SK-N-SH treated with all-trans-retinoic acid at 6 μM for 48 hours (cell line): ENCODE data around the gene PCSK9.
A peak's percentile ranks its signal among the peaks of the same experiment; 100 is the strongest.

Source experiments
- ATAC-seq: fragments of 200-7000 bp; cut with Tn5 transposase; 3 replicates; pipeline ENCODE4 v1.9.1; 2020; ENCODE audit warnings: mild to moderate bottlenecking, moderate library complexity
- ARNTL ChIP-seq: fragments of 450-650 bp; formaldehyde crosslinking; IDR thresholded peaks from 2 replicates; pipeline ENCODE4 v1.5.0; 2020; ENCODE audit warnings: low read depth, mild to moderate bottlenecking, moderate library complexity, borderline replicate concordance
- BACH2 ChIP-seq: fragments of 250-450 bp; sonication (Bioruptor Pico); IDR thresholded peaks from 2 replicates; pipeline ENCODE4 v1.9.0; 2021; ENCODE audit warnings: mild to moderate bottlenecking, borderline replicate concordance
- CREB5 ChIP-seq: fragments of 250-450 bp; sonication (Bioruptor Pico); IDR thresholded peaks from 2 replicates; pipeline ENCODE4 v1.5.1; 2020; ENCODE audit warnings: low read depth, mild to moderate bottlenecking, moderate library complexity
- CSDC2 ChIP-seq: fragments of 250-450 bp; sonication (Bioruptor Pico); IDR thresholded peaks from 2 replicates; pipeline ENCODE4 v1.5.0; 2020; ENCODE audit warnings: mild to moderate bottlenecking, moderate library complexity
- CSRNP3 ChIP-seq: fragments of 250-450 bp; sonication (Bioruptor Pico); IDR thresholded peaks from 2 replicates; pipeline ENCODE4 v1.5.1; 2021; ENCODE audit warnings: mild to moderate bottlenecking, moderate library complexity
- ESRRG ChIP-seq: fragments of 250-450 bp; sonication (Bioruptor Pico); IDR thresholded peaks from 2 replicates; pipeline ENCODE4 v1.6.1; 2021; ENCODE audit warnings: mild to moderate bottlenecking
- GLIS3 ChIP-seq: fragments of 250-450 bp; sonication (Bioruptor Pico); IDR thresholded peaks from 2 replicates; pipeline ENCODE4 v1.5.0; 2020; ENCODE audit warnings: mild to moderate bottlenecking, moderate library complexity
- ISL1 ChIP-seq: fragments of 250-450 bp; sonication (Bioruptor Pico); IDR thresholded peaks from 2 replicates; pipeline ENCODE4 v2.1.2; 2022; ENCODE audit warnings: mild to moderate bottlenecking, moderate library complexity
- OSR1 ChIP-seq: fragments of 250-450 bp; sonication (Bioruptor Pico); IDR thresholded peaks from 2 replicates; pipeline ENCODE4 v1.8.0; 2022; ENCODE audit warnings: moderate library complexity, mild to moderate bottlenecking, inconsistent platforms
- PATZ1 ChIP-seq: fragments of 250-450 bp; sonication (Bioruptor Pico); IDR thresholded peaks from 2 replicates; pipeline ENCODE4 v1.8.0; 2020; ENCODE audit warnings: mild to moderate bottlenecking, moderate library complexity, borderline replicate concordance
- PPARA ChIP-seq: fragments of 250-450 bp; sonication (Bioruptor Pico); IDR thresholded peaks from 2 replicates; pipeline ENCODE4 v1.5.0; 2020; ENCODE audit warnings: mild to moderate bottlenecking, borderline replicate concordance
- RARB ChIP-seq: fragments of 250-450 bp; sonication (Bioruptor Pico); IDR thresholded peaks from 2 replicates; pipeline ENCODE4 v1.8.0; 2021; ENCODE audit warnings: mild to moderate bottlenecking, moderate library complexity
- SNAI2 ChIP-seq: fragments of 250-450 bp; sonication (Bioruptor Pico); IDR thresholded peaks from 2 replicates; pipeline ENCODE4 v1.5.0; 2020; ENCODE audit warnings: mild to moderate bottlenecking, moderate library complexity
- TCF4 ChIP-seq: fragments of 250-450 bp; sonication (Bioruptor Pico); IDR thresholded peaks from 2 replicates; pipeline ENCODE4 v1.8.0; 2021; ENCODE audit warnings: mild to moderate bottlenecking, moderate library complexity, borderline replicate concordance
- TOX ChIP-seq: fragments of 250-450 bp; sonication (Bioruptor Pico); IDR thresholded peaks from 2 replicates; pipeline ENCODE4 v1.8.0; 2021; ENCODE audit warnings: mild to moderate bottlenecking, moderate library complexity, borderline replicate concordance
- ZC3H10 ChIP-seq: fragments of 250-450 bp; sonication (Bioruptor Pico); IDR thresholded peaks from 2 replicates; pipeline ENCODE4 v1.5.1; 2021; ENCODE audit warnings: mild to moderate bottlenecking, moderate library complexity
- ZFP3 ChIP-seq: fragments of 250-450 bp; sonication (Bioruptor Pico); IDR thresholded peaks from 2 replicates; pipeline ENCODE4 v1.5.0; 2020; ENCODE audit warnings: mild to moderate bottlenecking, moderate library complexity
- ZFP30 ChIP-seq: fragments of 450-650 bp; formaldehyde crosslinking; IDR thresholded peaks from 2 replicates; pipeline ENCODE4 v1.5.0; 2022; ENCODE audit warnings: mild to moderate bottlenecking, moderate library complexity
- ZNF70 ChIP-seq: fragments of 450-650 bp; formaldehyde crosslinking; IDR thresholded peaks from 2 replicates; pipeline ENCODE4 v1.5.0; 2020; ENCODE audit warnings: mild to moderate bottlenecking, moderate library complexity
- ZNF8 ChIP-seq: fragments of 450-650 bp; formaldehyde crosslinking; IDR thresholded peaks from 2 replicates; pipeline ENCODE4 v1.5.0; 2020; ENCODE audit warnings: mild to moderate bottlenecking, moderate library complexity

The PCSK9 gene

GRCh38 chr1:54995013-54995760 is 44.2 kb upstream of the PCSK9 start:
- ATAC-seq = no peak
- TF ChIP-seq ZFP3 = no peak
- TF ChIP-seq ESRRG = no peak
- TF ChIP-seq TOX = no peak
- TF ChIP-seq ZFP30 (CRISPR knock-in tag) = no peak
- TF ChIP-seq PPARA = no peak
- no peak for TF ChIP-seq CREB5 (CRISPR knock-in tag)
- no peak for TF ChIP-seq ISL1 (CRISPR knock-in tag)
- no peak for TF ChIP-seq SNAI2 (CRISPR knock-in tag)

- TF ChIP-seq CSRNP3 (CRISPR knock-in tag) = no peak
- no peak for TF ChIP-seq ZNF70 (CRISPR knock-in tag)
- no peak for TF ChIP-seq ESRRG
- no peak for TF ChIP-seq BACH2 (CRISPR knock-in tag)
- TF ChIP-seq ZNF8 = no peak
- TF ChIP-seq PATZ1 (CRISPR knock-in tag) = no peak
- TF ChIP-seq GLIS3 (CRISPR knock-in tag) = no peak
- TF ChIP-seq ISL1 (CRISPR knock-in tag) = no peak
- TF ChIP-seq TOX = no peak
- TF ChIP-seq CREB5 (CRISPR knock-in tag) = no peak
- TF ChIP-seq TCF4 (CRISPR knock-in tag) = no peak
- TF ChIP-seq ARNTL = no peak
- no peak for TF ChIP-seq ZFP3
- no peak for TF ChIP-seq PPARA
- ATAC-seq = no peak
Observed at GRCh38 chr1:54995835-54996234, 43.5 kb upstream of the PCSK9 start.

- ATAC-seq = peak; percentile 96
- TF ChIP-seq CSRNP3 (CRISPR knock-in tag) (no peak), ZFP3 (0 out of 2 replicates have a peak, but pooled peaks have one; percentile 19)
Observed at GRCh38 chr1:54996359-54996868, 42.9 kb upstream of the PCSK9 start.

GRCh38 chr1:54996869-54997710 is 42.3 kb upstream of the PCSK9 start:
- TF ChIP-seq CSRNP3 (CRISPR knock-in tag) = no peak
- TF ChIP-seq GLIS3 (CRISPR knock-in tag) = no peak
- TF ChIP-seq PPARA = no peak
- TF ChIP-seq ESRRG = no peak
- no peak for TF ChIP-seq RARB
- no peak for TF ChIP-seq OSR1 (CRISPR knock-in tag)
- no peak for TF ChIP-seq ZC3H10 (CRISPR knock-in tag)
- TF ChIP-seq CSDC2 (CRISPR knock-in tag) = no peak
- no peak for TF ChIP-seq CREB5 (CRISPR knock-in tag)
- TF ChIP-seq, all 23 proteins: peak for 0
- no peak; the same call in none of the 3 replicates for ATAC-seq
